Lower leg skin (tissue), 4 donors: Measurements from ENCODE around the gene GRAMD2A. TPM values are rescaled to one million over a fixed set of nuclear protein-coding genes. Genes with fewer than 3 reads are reported as not detected.

Experiments
- DNase-seq, 2 donors: peaks; one replicate each; pipeline ENCODE4 v3.0.0-alpha.2; 2019; ENCODE audit warnings: low spot score in 2 of 2
- H3K4me3 ChIP-seq: fragments of 200-600 bp; sonication (generic); 2 replicates; pipeline ENCODE4 v1.5.1; 2017; ENCODE audit warnings: mild to moderate bottlenecking, low read depth; ENCODE audit not compliant: poor library complexity, severe bottlenecking
- POLR2A ChIP-seq, 2 donors: fragments of 450-650 bp; IDR thresholded peaks; one replicate each; pipeline ENCODE4 v1.6.1; 2016 to 2017; ENCODE audit warnings: antibody characterized with exemption in 2 of 2, mild to moderate bottlenecking in 1 of 2, moderate library complexity in 1 of 2
- WGBS, 2 donors: methylation state at CpG; one replicate each; pipeline ENCODE4 v1.1.5; 2018; 5-methylcytosine and 5-hydroxymethylcytosine counted together
- intact Hi-C: fragments of 100-400 bp; cut with DNase I; formaldehyde crosslinking; loops from one replicate; pipeline ENCODE4 v1.15.0; 2023; ENCODE audit warnings: low total_unique reads
- total RNA-seq, 4 donors: library from RNA; depleted of rRNA; stranded (reverse); fragments of >200 nt; gene quantifications; one replicate each; pipeline ENCODE4 v1.1.0, GENCODE V29; 2016
- TF ChIP-seq, protein P1 (sequence below), 3 donors: fragments of 450-650 bp; IDR thresholded peaks; one replicate each; pipeline ENCODE4 v1.5.1; 2016; ENCODE audit warnings: antibody characterized with exemption in 3 of 3, mild to moderate bottlenecking in 3 of 3, moderate library complexity in 2 of 3

Gene GRAMD2A
- total RNA-seq, 4 donors from 2014 or later: 4.6 to 5.9 (median 5.1) TPM

DNA sequence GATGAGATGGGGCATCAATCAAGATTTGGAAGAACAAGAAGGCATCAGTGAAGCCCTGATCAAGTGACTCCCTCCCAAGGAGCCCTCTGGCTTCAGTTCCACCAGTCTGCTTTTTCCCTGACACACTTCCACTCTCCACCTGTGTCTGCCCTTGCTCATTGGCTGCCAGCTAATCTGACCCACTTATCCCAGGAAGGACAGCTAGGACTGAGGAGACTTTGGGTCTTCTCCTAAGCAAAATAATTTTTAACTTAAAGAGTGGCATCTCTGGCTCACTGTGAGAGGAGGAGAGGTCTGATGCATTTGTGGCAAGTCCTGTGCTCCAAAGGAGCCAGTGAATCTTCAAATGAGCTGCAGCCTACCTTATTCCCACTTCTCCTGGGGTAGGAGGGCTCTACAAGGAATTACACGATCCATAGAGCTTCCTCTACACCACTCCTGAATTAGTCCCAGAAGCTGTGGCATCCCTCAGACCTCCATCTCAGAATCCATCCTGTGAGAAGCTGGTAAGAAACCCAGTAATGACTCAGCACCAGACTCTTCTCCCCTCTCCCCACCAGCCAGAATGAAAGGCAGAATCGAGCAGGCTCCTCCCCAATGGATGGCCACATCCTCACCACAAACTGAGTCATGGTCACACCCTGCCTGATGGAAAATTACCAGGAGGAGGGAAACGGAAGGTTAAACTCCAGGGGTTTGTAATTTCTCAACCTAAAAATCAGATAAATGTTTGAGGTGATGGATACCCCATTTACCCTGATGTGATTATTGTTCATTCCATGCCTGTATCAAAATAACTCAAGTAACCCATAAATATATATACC, 39.7 kb upstream of the GRAMD2A start:
- intact Hi-C loops: no loop called here

DNA sequence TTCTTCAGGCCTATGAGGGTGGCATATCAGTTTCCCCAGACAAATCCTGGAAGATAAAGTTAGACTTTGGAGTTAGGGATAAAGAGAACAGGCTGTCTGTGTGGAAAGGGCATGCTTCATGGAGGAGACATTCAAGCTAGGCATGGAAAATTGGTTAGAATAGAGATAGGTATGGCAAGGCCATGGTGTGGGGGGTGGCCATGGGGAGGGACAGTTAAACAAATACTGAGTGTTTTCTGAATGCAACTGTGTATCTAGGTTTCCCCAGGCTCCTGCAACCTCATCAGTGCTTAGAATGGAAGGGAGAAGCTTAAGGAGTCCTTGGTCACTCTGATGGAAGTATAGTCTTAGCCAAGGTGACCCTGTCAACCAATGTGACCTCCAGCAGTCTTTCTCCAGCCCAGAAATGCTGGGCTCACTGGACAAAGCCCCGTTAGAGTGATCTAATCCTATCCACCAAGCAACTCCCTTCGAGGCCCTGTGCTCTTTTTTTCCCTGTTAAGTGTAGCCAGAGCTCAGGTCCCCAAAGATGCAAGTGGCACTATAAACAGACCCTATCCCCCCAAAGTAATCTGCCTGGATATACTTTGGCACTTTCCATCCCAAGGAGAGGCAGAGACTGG, 38.9 kb upstream of the GRAMD2A start:
- peak in 1 of 2 donors; percentile 53 for DNase-seq

More for the DNA sequence above, 39.7 kb upstream of the GRAMD2A start:
- no peak for TF ChIP-seq POLR2A (IDR thresholded peaks at IDR 0.05)
- TF ChIP-seq, protein P1, sequence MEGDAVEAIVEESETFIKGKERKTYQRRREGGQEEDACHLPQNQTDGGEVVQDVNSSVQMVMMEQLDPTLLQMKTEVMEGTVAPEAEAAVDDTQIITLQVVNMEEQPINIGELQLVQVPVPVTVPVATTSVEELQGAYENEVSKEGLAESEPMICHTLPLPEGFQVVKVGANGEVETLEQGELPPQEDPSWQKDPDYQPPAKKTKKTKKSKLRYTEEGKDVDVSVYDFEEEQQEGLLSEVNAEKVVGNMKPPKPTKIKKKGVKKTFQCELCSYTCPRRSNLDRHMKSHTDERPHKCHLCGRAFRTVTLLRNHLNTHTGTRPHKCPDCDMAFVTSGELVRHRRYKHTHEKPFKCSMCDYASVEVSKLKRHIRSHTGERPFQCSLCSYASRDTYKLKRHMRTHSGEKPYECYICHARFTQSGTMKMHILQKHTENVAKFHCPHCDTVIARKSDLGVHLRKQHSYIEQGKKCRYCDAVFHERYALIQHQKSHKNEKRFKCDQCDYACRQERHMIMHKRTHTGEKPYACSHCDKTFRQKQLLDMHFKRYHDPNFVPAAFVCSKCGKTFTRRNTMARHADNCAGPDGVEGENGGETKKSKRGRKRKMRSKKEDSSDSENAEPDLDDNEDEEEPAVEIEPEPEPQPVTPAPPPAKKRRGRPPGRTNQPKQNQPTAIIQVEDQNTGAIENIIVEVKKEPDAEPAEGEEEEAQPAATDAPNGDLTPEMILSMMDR (IDR thresholded peaks at IDR 0.05): no peak
- 3 to 8% methylated on average over 3 of the region's 3 CpGs for WGBS, 2 donors
- no peak overlapping the region for H3K4me3 ChIP-seq
- DNase-seq: peak; percentile 88 to 94

DNA sequence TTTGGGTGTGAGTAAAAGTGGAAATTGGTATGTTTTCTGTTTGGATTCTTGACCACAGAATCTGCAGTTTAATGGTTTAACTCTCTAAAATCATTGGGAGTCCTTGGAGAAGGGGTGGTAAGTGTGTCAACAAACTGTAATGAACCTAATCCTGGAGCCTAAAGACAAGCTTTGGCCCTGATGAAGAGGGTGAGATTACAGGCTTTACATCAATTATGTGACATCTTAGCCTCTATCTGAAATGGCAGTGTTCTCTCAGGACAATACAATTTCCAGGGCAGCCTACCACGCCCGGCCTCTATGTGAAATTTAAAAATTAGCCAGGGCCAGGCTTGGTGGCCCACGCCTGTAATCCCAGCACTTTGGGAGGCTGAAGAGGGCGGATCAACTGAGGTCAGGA, 37.7 kb upstream of the GRAMD2A start:
- WGBS, 2 donors: 87 to 97% methylated on average over 4 of the region's 4 CpGs
- TF ChIP-seq, protein P1 (IDR thresholded peaks at IDR 0.05): no peak
- no peak for TF ChIP-seq POLR2A (IDR thresholded peaks at IDR 0.05)
- intact Hi-C loops: no loop called here
- DNase-seq: no peak
- no peak overlapping the region for H3K4me3 ChIP-seq

More for the DNA sequence above, 38.9 kb upstream of the GRAMD2A start:
- H3K4me3 ChIP-seq: no peak overlapping the region
- 88 to 89% methylated on average over 2 of the region's 2 CpGs for WGBS, 2 donors
- intact Hi-C loops: no loop called here
- TF ChIP-seq POLR2A (IDR thresholded peaks at IDR 0.05): no peak
- TF ChIP-seq, protein P1 (IDR thresholded peaks at IDR 0.05): no peak

DNA sequence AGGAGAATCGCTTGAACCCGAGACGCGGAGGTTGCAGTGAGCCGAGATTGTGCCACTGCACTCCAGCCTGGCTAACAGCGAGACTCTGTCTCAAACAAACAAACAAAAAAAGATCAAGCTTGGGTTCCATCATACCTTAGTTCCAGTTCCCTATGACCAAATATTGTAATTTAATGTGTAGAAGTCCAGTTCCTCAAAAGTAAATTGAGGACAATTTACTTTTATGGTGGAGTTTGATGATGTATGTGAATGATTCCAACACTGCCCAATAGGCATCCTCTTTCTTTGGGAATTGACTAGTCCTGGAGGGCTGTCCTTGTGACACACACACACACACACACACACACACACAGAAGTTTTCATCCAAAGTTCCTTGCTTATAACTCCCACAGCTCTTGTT, 36.2 kb upstream of the GRAMD2A start:
- no peak for DNase-seq
- no peak overlapping the region for H3K4me3 ChIP-seq
- intact Hi-C loops: no loop called here
- TF ChIP-seq POLR2A (IDR thresholded peaks at IDR 0.05): no peak
- TF ChIP-seq, protein P1 (IDR thresholded peaks at IDR 0.05): no peak
- WGBS, 2 donors: 96 to 97% methylated on average over 6 of the region's 6 CpGs

DNA sequence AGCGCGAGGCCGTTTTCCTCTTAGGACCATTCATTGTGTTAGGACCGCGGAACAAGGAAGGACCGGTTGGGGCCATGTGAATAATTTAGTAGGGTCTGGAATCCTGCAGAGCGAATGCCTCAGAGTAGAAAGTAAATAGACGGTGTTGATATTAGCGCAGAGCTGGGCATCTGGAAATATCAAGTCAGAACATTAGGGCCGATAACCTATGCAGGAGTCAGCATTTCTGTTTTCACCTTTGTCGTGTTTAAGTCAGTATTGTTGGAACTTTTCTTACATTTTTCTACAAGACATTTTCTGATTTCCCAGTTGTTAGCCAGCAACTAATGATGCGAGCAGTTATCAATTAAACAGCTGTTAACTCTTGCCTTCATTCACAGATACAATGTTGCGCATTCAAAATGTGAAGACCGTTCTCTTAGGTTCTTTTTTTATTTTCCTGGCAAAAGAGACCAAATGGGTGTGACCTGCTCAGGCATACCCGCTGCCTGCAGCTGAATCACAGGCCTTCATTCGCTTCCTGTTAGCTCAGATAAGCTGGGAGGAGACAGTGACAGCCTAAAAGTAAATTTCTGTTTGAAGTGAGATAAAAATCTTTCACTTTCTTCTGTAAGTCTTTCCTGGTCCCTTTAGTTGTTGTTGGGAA, 34.4 kb upstream of the GRAMD2A start:
- peak overlapping the region; percentile 79 for H3K4me3 ChIP-seq
- no peak for TF ChIP-seq POLR2A (IDR thresholded peaks at IDR 0.05)
- TF ChIP-seq, protein P1 (IDR thresholded peaks at IDR 0.05): no peak
- WGBS, 2 donors: 1% methylated on average over 16 of the region's 16 CpGs
- DNase-seq: peak; percentile 52 to 88
- intact Hi-C loops: no loop called here
